Osteocyte (in vitro differentiated cells): ENCODE results near the gene EXOC3L4. TPM values are rescaled to one million over a fixed set of nuclear protein-coding genes. Genes with fewer than 3 reads are reported as not detected.
"Not testable (repeated sequence)": the region's sequence is repeated elsewhere in the genome, so short reads cannot be mapped to it uniquely, and the experiment has no call there.

ENCODE experiments used
- DNase-seq: peaks from one replicate; pipeline ENCODE4 v3.0.0; 2021; ENCODE audit warnings: mixed read lengths; ENCODE audit not compliant: unreplicated experiment; ENCODE audit errors: extremely low spot score
- H3K27ac Mint-ChIP-seq: one replicate; pipeline ENCODE4 v1.8.0; 2021; ENCODE audit warnings: mild to moderate bottlenecking, mixed read lengths; ENCODE audit not compliant: unreplicated experiment
- H3K27me3 Mint-ChIP-seq: one replicate; pipeline ENCODE4 v1.8.0; 2021; ENCODE audit warnings: mixed read lengths; ENCODE audit not compliant: unreplicated experiment
- H3K36me3 Mint-ChIP-seq: one replicate; pipeline ENCODE4 v1.8.0; 2021; ENCODE audit warnings: mixed read lengths; ENCODE audit not compliant: unreplicated experiment
- H3K4me1 Mint-ChIP-seq: one replicate; pipeline ENCODE4 v1.8.0; 2021; ENCODE audit warnings: mixed read lengths; ENCODE audit not compliant: unreplicated experiment
- H3K4me3 Mint-ChIP-seq: one replicate; pipeline ENCODE4 v1.8.0; 2021; ENCODE audit warnings: mild to moderate bottlenecking, moderate library complexity, mixed read lengths; ENCODE audit not compliant: unreplicated experiment
- H3K9me3 Mint-ChIP-seq: one replicate; pipeline ENCODE4 v1.8.0; 2021; ENCODE audit warnings: mixed read lengths; ENCODE audit not compliant: unreplicated experiment
- total RNA-seq: library from RNA; stranded (reverse); gene quantifications from 2 replicates; pipeline ENCODE4 v1.2.1, GENCODE V29; 2021
- TF ChIP-seq, protein P1 (sequence below): fragments of 200-600 bp; sonication (generic); IDR thresholded peaks from 2 replicates; pipeline ENCODE4 v1.5.0; 2021; ENCODE audit warnings: antibody characterized with exemption, mild to moderate bottlenecking, moderate library complexity

The EXOC3L4 gene
- total RNA-seq, 1 donor from 2014 or later = 0.86 TPM

DNA sequence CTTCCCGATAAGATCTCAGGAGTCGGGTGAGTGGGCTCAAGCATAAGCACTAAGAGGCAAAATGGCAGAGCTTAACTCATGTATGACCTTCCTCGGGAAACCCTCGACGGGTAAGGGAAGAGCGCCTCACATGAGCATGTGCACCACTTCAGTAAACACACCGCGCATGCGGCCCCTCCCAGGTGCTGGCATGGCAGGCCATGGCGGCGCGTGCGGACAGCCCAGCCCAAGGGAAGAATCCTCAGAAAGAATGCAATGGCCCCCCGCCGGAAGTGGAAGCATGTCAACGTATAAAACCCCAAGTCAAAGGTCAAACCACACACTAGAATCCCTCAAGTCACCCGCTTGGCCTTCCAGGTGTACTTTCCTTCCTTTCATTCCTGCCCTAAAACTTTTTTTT lies 22.1 kb downstream of the EXOC3L4 start:
- Mint-ChIP-seq H3K27ac (no peak overlapping the region), H3K4me3 (no peak overlapping the region), H3K36me3 (no peaks in the 10 kb centered on the region), H3K9me3 (no peaks in the 10 kb centered on the region), H3K4me1 (peaks cover 14% of the 10 kb centered on the region), H3K27me3 (no peaks in the 10 kb centered on the region)
- no peak for DNase-seq
- TF ChIP-seq, protein P1, sequence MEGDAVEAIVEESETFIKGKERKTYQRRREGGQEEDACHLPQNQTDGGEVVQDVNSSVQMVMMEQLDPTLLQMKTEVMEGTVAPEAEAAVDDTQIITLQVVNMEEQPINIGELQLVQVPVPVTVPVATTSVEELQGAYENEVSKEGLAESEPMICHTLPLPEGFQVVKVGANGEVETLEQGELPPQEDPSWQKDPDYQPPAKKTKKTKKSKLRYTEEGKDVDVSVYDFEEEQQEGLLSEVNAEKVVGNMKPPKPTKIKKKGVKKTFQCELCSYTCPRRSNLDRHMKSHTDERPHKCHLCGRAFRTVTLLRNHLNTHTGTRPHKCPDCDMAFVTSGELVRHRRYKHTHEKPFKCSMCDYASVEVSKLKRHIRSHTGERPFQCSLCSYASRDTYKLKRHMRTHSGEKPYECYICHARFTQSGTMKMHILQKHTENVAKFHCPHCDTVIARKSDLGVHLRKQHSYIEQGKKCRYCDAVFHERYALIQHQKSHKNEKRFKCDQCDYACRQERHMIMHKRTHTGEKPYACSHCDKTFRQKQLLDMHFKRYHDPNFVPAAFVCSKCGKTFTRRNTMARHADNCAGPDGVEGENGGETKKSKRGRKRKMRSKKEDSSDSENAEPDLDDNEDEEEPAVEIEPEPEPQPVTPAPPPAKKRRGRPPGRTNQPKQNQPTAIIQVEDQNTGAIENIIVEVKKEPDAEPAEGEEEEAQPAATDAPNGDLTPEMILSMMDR = no peak

DNA sequence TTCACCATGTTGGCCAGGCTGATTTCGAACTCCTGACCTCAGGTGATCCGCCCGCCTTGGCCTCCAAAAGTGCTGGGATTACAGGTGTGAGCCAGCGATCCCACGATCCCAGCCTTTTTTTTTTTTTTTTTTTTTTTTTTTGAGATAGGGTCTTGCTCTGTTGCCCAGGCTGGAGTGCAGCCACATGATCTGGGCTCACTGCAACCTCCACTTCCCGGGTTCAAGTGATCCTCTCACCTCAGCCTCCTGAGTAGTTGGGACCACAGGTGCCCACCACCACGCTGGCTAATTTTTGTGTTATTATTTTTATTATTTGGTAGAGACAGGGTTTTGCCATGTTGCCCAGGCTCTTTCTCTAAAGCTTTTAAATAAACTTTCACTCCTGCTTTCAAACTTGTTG lies 23.0 kb downstream of the EXOC3L4 start:
- H3K36me3 Mint-ChIP-seq, H3K9me3 Mint-ChIP-seq, H3K27me3 Mint-ChIP-seq, DNase-seq, H3K4me3 Mint-ChIP-seq, H3K27ac Mint-ChIP-seq: not testable (repeated sequence)
- peaks cover 17% of the 10 kb centered on the region for H3K4me1 Mint-ChIP-seq

DNA sequence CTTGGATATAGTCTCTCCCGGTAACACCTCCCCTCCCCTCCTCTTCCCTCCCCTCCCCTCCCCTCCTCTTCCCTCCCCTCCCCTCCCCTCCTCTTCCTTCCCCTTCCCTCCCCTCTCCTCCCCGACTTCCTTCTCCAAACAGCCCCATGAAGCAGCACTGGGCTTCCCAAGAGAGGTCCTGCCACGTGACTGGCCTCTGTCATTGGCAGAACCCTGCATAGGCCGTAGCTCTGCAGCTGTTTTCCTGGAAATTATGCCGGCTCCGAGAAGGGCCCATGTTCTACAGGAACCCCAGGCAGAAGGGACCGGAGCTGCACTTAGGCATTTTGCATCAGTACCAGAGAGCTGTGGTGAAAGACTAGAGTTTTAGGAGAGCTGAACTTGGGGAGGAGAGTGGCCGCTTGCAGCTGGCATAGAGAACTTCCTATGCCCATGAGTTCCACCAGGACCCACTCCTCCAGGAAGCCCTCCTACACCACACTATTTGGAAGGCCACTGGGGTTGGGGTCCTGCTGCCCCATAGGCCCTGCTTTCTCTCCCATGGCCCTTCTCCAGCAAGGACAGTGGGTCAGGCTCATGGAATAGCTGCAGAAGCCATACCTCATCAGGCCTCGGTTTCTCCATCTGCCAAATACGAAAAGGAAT lies 23.6 kb downstream of the EXOC3L4 start:
- Mint-ChIP-seq H3K4me1 (peaks cover 17% of the 10 kb centered on the region), H3K36me3 (no peaks in the 10 kb centered on the region)

DNA sequence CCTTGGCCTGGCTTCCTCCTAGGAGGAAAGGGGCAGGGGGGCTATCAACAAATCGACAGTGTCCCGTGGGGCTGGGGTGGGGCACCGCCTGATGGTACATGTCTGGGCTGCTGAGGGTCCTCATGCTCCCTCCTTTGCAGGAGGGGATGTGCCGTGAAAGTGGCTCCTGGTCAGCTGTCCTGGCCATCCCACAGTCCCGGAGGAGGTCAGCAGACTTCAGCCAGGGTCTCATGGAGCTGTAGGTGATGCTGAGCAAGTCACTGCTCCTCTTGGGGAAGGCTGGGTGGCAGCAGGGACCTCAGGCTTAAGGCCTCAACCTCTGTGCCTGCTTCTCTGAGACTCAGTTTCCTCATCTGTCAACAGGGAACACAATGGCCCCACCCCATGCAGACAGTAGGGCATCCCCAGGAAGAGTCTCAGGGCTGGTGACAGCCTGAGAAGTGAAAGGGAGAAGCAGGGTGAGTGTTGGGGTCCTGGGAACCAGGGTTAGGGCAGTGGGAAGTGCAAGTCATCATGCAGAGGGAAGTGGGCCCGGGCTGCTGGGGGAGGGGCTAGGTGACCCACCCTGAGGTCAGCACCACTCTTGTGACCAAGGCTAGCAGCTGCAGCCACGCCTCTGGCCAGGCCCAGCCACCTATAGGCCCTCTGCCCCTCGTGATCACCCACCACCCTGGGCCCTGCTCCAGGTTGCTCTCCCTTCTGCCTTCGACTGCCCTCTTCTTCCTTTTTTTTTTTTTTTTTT lies 24.3 kb downstream of the EXOC3L4 start:
- H3K4me1 Mint-ChIP-seq = peaks cover 17% of the 10 kb centered on the region
- H3K27ac Mint-ChIP-seq = no peak overlapping the region
- TF ChIP-seq, protein P1 = no peak
- no peaks in the 10 kb centered on the region for H3K27me3 Mint-ChIP-seq
- H3K4me3 Mint-ChIP-seq = no peak overlapping the region
- H3K9me3 Mint-ChIP-seq = no peaks in the 10 kb centered on the region
- DNase-seq = no peak
- no peaks in the 10 kb centered on the region for H3K36me3 Mint-ChIP-seq

More for the DNA sequence above, 23.6 kb downstream of the EXOC3L4 start:
- TF ChIP-seq, protein P1 = no peak
- Mint-ChIP-seq H3K4me3 (no peak overlapping the region), H3K27me3 (no peaks in the 10 kb centered on the region), H3K9me3 (no peaks in the 10 kb centered on the region), H3K27ac (no peak overlapping the region)
- DNase-seq = no peak

DNA sequence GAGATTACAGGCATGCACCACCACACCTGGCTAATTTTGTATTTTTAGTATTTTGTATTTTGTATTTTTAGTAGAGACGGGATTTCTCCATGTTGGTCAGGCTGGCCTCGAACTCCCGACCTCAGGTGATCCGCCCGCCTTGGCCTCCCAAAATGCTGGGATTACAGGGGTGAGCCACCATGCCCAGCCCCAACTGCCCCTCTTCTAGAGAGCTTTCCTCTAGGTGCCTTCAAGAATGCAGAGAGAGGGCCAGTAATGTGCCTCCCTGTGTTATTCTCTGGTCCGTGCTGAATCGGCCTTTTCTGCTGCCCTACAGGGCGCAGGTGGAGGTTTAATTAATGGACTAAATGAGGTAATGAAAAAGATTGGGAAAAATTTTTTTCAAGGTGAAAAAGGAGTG lies 25.0 kb downstream of the EXOC3L4 start:
- H3K27me3 Mint-ChIP-seq, H3K9me3 Mint-ChIP-seq, DNase-seq, H3K36me3 Mint-ChIP-seq, H3K4me3 Mint-ChIP-seq, H3K27ac Mint-ChIP-seq: not testable (repeated sequence)
- peaks cover 21% of the 10 kb centered on the region for H3K4me1 Mint-ChIP-seq

DNA sequence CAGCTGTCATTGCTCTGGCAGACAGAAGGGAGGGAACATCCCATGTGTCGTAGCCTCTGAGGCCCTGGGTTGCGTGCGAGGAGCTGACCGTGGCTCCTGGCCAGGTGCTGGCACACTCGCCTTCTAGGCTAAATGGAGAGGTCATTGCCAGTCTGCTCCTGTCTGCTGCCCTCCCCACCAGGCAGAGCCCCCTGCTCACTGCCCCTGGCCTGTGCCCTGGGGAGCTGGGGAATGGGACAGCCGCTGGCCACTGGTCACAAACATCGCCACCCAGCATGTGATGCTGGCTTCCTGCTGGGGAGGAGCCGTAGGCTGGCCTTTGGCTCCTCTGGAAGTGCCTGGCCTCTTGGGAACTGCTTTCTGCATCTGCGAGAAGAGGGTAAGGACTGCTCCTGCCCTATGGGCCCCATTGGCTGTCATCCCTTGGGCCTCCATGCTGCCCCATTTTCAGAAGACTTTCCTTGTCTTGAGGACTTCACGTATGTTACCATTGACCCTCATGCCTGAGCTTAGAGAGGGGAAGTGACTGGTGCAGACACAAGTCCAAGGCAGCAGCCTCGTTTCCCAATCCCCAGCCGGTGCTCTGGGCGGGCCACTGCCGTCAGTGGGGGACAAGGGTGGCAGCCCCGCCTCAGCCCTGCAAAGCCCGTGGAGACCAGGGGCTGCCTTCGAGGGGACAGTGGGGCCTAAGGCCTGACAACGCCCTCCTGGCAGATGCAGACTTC lies 26.8 kb downstream of the EXOC3L4 start:
- no peak overlapping the region for H3K4me3 Mint-ChIP-seq
- H3K4me1 Mint-ChIP-seq = peaks cover 20% of the 10 kb centered on the region
- no peak overlapping the region for H3K27ac Mint-ChIP-seq
- TF ChIP-seq, protein P1 = no peak
- no peaks in the 10 kb centered on the region for H3K27me3 Mint-ChIP-seq
- no peaks in the 10 kb centered on the region for H3K36me3 Mint-ChIP-seq
- DNase-seq = no peak
- H3K9me3 Mint-ChIP-seq = no peaks in the 10 kb centered on the region
